ENCODE measurements around the gene UBE2H.
"Not testable (repeated sequence)": the region's sequence is repeated elsewhere in the genome, so short reads cannot be mapped to it uniquely, and the experiment has no call there.

Gene UBE2H

GRCh38 chr7:129952653-129953560 is at the start of gene UBE2H:
Gene UBE2H (minus strand): TSS chr7:129952960. CDS start chr7:129952555, 405 bp downstream.
- peak; percentile 91 for DNase-seq

- DNase-seq: no peak
Observed at GRCh38 chr7:129998446-129998845, 45.7 kb upstream of the UBE2H start.

GRCh38 chr7:129997285-129997684 is 44.5 kb upstream of the UBE2H start:
- no peak for DNase-seq

GRCh38 chr7:129993275-129993674 is 40.5 kb upstream of the UBE2H start:
- DNase-seq: no peak

- DNase-seq: no peak
Observed at GRCh38 chr7:129990403-129991192, 37.8 kb upstream of the UBE2H start.

- peak; percentile 4 for DNase-seq
Observed at GRCh38 chr7:129989466-129989865, 36.7 kb upstream of the UBE2H start.

GRCh38 chr7:129986600-129986999 is 33.8 kb upstream of the UBE2H start:
- DNase-seq: no peak

- no peak for DNase-seq
Observed at GRCh38 chr7:129980667-129981066, 27.9 kb upstream of the UBE2H start.

GRCh38 chr7:129975309-129975708 is 22.5 kb upstream of the UBE2H start:
- no peak for DNase-seq

- DNase-seq: no peak
Observed at GRCh38 chr7:129970816-129971215, 18.1 kb upstream of the UBE2H start.

GRCh38 chr7:129969881-129970446 is 17.2 kb upstream of the UBE2H start:
- DNase-seq: no peak

- no peak for DNase-seq
Observed at GRCh38 chr7:129968592-129969383, 16.0 kb upstream of the UBE2H start.

GRCh38 chr7:129960204-129960475 is 7.4 kb upstream of the UBE2H start:
- DNase-seq: not testable (repeated sequence)

- no peak for DNase-seq
Observed at GRCh38 chr7:129959471-129960203, 6.9 kb upstream of the UBE2H start.

- no peak for DNase-seq
Observed at GRCh38 chr7:129958643-129959470, 6.1 kb upstream of the UBE2H start.

- DNase-seq: no peak
Observed at GRCh38 chr7:129955993-129956543, 3.3 kb upstream of the UBE2H start.

- peak; percentile 21 for DNase-seq
Observed at GRCh38 chr7:129952086-129952652, 591 bp downstream of the UBE2H start.

- no peak for DNase-seq
Observed at GRCh38 chr7:129951226-129952085, 1.3 kb downstream of the UBE2H start.

- DNase-seq: no peak
Observed at GRCh38 chr7:129950933-129951225, 1.9 kb downstream of the UBE2H start.

All from activated CD4-positive, alpha-beta T cell treated with anti-CD3 and anti-CD28 coated beads, Interleukin-2, amount 50 U/mL, for 1 hour (primary cell).